HepG2 (cell line): Measurements from ENCODE around the gene GDAP1L1. TPM values are rescaled to one million over a fixed set of nuclear protein-coding genes. Genes with fewer than 3 reads are reported as not detected.
A peak's percentile ranks its signal among the peaks of the same experiment; 100 is the strongest.

Experiments
- CEBPG ChIP-seq: IDR thresholded peaks from 2 replicates; pipeline ENCODE4 v1.6.1; 2016
- DMTF1 ChIP-seq: sonication (generic); formaldehyde crosslinking; IDR thresholded peaks from 2 replicates; pipeline ENCODE4 v1.4.0; 2020; ENCODE audit warnings: mild to moderate bottlenecking, missing genetic modification reagents
- EHMT2 ChIP-seq: fragments of 200-600 bp; sonication (generic); IDR thresholded peaks from 2 replicates; pipeline ENCODE4 v1.7.0; 2017; ENCODE audit warnings: antibody characterized with exemption, low read depth, low read length, borderline replicate concordance
- ERF ChIP-seq: IDR thresholded peaks from 2 replicates; pipeline ENCODE4 v1.6.1; 2018; ENCODE audit warnings: missing biosample characterization, missing genetic modification reagents
- HMGA1 ChIP-seq: sonication (generic); formaldehyde crosslinking; conservative IDR thresholded peaks from 2 replicates; pipeline ENCODE4 v1.4.0; 2020; ENCODE audit warnings: missing genetic modification reagents
- HOMEZ ChIP-seq: IDR thresholded peaks from 2 replicates; pipeline ENCODE4 v1.6.1; 2016; ENCODE audit warnings: low read depth
- MEF2D ChIP-seq: sonication (generic); formaldehyde crosslinking; IDR thresholded peaks from 2 replicates; pipeline ENCODE4 v1.5.1; 2020; ENCODE audit warnings: mild to moderate bottlenecking, missing genetic modification reagents
- NCOR1 ChIP-seq: fragments of 200-600 bp; sonication (generic); IDR thresholded peaks from 2 replicates; pipeline ENCODE4 v1.7.0; 2017; ENCODE audit warnings: antibody characterized with exemption, low read length, borderline replicate concordance
- SAP130 ChIP-seq: IDR thresholded peaks from 2 replicates; pipeline ENCODE4 v1.6.1; 2016; ENCODE audit warnings: low read depth
- SIX4 ChIP-seq: sonication (generic); formaldehyde crosslinking; IDR thresholded peaks from 2 replicates; pipeline ENCODE4 v1.4.0; 2020; ENCODE audit warnings: missing genetic modification reagents
- ZC3H13 ChIP-seq: sonication (generic); formaldehyde crosslinking; IDR thresholded peaks from 2 replicates; pipeline ENCODE4 v1.8.1; 2023; ENCODE audit warnings: mild to moderate bottlenecking, missing genetic modification reagents, moderate library complexity
- ZNF224 ChIP-seq: sonication (generic); formaldehyde crosslinking; IDR thresholded peaks from 2 replicates; pipeline ENCODE4 v1.5.0; 2020; ENCODE audit warnings: mild to moderate bottlenecking, missing genetic modification reagents
- ZNF235 ChIP-seq: sonication (generic); formaldehyde crosslinking; IDR thresholded peaks from 2 replicates; pipeline ENCODE4 v1.8.1; 2023; ENCODE audit warnings: mild to moderate bottlenecking, missing genetic modification reagents, borderline replicate concordance
- ZNF253 ChIP-seq: sonication (generic); formaldehyde crosslinking; IDR thresholded peaks from 2 replicates; pipeline ENCODE4 v1.8.0; 2022; ENCODE audit warnings: mild to moderate bottlenecking, missing genetic modification reagents, borderline replicate concordance
- ZNF33B ChIP-seq: sonication (generic); formaldehyde crosslinking; IDR thresholded peaks from 2 replicates; pipeline ENCODE4 v1.5.1; 2020; ENCODE audit warnings: mild to moderate bottlenecking, missing genetic modification reagents
- ZNF382 ChIP-seq: sonication (generic); formaldehyde crosslinking; IDR thresholded peaks from 2 replicates; pipeline ENCODE4 v1.5.0; 2020; ENCODE audit warnings: missing genetic modification reagents, mild to moderate bottlenecking, borderline replicate concordance
- ZNF430 ChIP-seq: sonication (generic); formaldehyde crosslinking; IDR thresholded peaks from 2 replicates; pipeline ENCODE4 v1.9.0; 2021; ENCODE audit warnings: mild to moderate bottlenecking, missing genetic modification reagents
- ZNF513 ChIP-seq: sonication (generic); formaldehyde crosslinking; conservative IDR thresholded peaks from 2 replicates; pipeline ENCODE4 v1.5.0; 2020; ENCODE audit warnings: missing genetic modification reagents
- ZNF776 ChIP-seq: sonication (generic); formaldehyde crosslinking; IDR thresholded peaks from 2 replicates; pipeline ENCODE4 v1.4.0; 2020; ENCODE audit warnings: mild to moderate bottlenecking, missing genetic modification reagents
- ZNF784 ChIP-seq: sonication (generic); formaldehyde crosslinking; IDR thresholded peaks from 2 replicates; pipeline ENCODE4 v1.5.1; 2020; ENCODE audit warnings: missing genetic modification reagents, mild to moderate bottlenecking, borderline replicate concordance
- ZSCAN21 ChIP-seq: sonication (generic); formaldehyde crosslinking; IDR thresholded peaks from 2 replicates; pipeline ENCODE4 v1.8.0; 2022; ENCODE audit warnings: mild to moderate bottlenecking, missing genetic modification reagents, moderate library complexity, borderline replicate concordance
- polyA plus RNA-seq, 8 experiments: library from polyadenylated mRNA; depleted of rRNA in 3 of 8; stranded (reverse) in 7 of 8; unstranded in 1 of 8; fragments of >200 nt; fragmentation: Illumina TruSeq in 4 of 8; extraction: Trizol in 4 of 8; gene quantifications; 2 replicates each; pipeline versions ENCODE4 v1.2.1 to v1.2.3, GENCODE V29; 2011 to 2016; ENCODE audit warnings: low read depth in 4 of 8, missing spikeins in 1 of 8, mixed read lengths in 1 of 8; ENCODE audit not compliant: insufficient read depth in 1 of 8
- total RNA-seq, 5 experiments: library from RNA; depleted of rRNA; stranded (reverse); fragments of >200 nt; fragmentation: Illumina TruSeq; extraction: Trizol; gene quantifications; 2 replicates each; pipeline ENCODE4 v1.2.3, GENCODE V29; 2016; ENCODE audit warnings: low read depth in 1 of 5
- TF ChIP-seq, protein P1 (sequence below): sonication (generic); formaldehyde crosslinking; IDR thresholded peaks from 2 replicates; pipeline ENCODE4 v1.5.0; 2020; ENCODE audit warnings: mild to moderate bottlenecking, missing genetic modification reagents

GDAP1L1 gene
- total and polyA plus RNA-seq, 2 of the 13 experiments (the other 11 are each of a cell fraction or from before 2014, with no cell fraction given) = 0.04 TPM; not detected in 1

GRCh38 chr20:44302026-44302669 is 55.0 kb downstream of the GDAP1L1 start (continued):
- TF ChIP-seq ERF (CRISPR knock-in tag) (0 out of 2 replicates have a peak, but pooled peaks have one; percentile 40), ZNF784 (CRISPR knock-in tag) (no peak), ZNF33B (no peak), HOMEZ (CRISPR knock-in tag) (peak; percentile 71; the same call in 1 of the 2 replicates), SIX4 (peak; percentile 39; the same call in 1 of the 2 replicates), ZSCAN21 (no peak), ZNF253 (no peak), ZNF513 (CRISPR knock-in tag) (no peak), ZNF382 (CRISPR knock-in tag) (no peak), ZC3H13 (CRISPR knock-in tag) (no peak), NCOR1 (peak; percentile 93; the same call in 1 of the 2 replicates), ZNF776 (no peak), ZNF224 (peak; percentile 34; the same call in 1 of the 2 replicates), ZNF235 (CRISPR knock-in tag) (no peak), HMGA1 (no peak), DMTF1 (CRISPR knock-in tag) (no peak), EHMT2 (0 out of 2 replicates have a peak, but pooled peaks have one; percentile 36), MEF2D (no peak), CEBPG (CRISPR knock-in tag) (peak; percentile 63), SAP130 (peak; percentile 95), ZNF430 (CRISPR knock-in tag) (peak; percentile 92)
- TF ChIP-seq, protein P1, sequence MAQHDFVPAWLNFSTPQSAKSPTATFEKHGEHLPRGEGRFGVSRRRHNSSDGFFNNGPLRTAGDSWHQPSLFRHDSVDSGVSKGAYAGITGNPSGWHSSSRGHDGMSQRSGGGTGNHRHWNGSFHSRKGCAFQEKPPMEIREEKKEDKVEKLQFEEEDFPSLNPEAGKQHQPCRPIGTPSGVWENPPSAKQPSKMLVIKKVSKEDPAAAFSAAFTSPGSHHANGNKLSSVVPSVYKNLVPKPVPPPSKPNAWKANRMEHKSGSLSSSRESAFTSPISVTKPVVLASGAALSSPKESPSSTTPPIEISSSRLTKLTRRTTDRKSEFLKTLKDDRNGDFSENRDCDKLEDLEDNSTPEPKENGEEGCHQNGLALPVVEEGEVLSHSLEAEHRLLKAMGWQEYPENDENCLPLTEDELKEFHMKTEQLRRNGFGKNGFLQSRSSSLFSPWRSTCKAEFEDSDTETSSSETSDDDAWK (CRISPR knock-in tag) = no peak
